GM12864 (cell line): ENCODE results near the gene KSR1.
"Not testable (repeated sequence)": the region's sequence is repeated elsewhere in the genome, so short reads cannot be mapped to it uniquely, and the experiment has no call there.

Experiments used
- DNase-seq: peaks from one replicate; pipeline ENCODE4 v3.0.0-alpha.2; 2011; ENCODE audit warnings: low read depth
- H3K4me3 ChIP-seq: 2 replicates; pipeline ENCODE4 v1.5.1; 2011; ENCODE audit warnings: mild to moderate bottlenecking, low read depth, low read length, control low read depth
- TF ChIP-seq, protein P1 (sequence below): IDR thresholded peaks from 2 replicates; pipeline ENCODE4 v1.5.1; 2011; ENCODE audit warnings: low read depth, mild to moderate bottlenecking, moderate library complexity, low read length, control low read depth, inconsistent platforms; ENCODE audit errors: missing control alignments

The KSR1 gene

DNA sequence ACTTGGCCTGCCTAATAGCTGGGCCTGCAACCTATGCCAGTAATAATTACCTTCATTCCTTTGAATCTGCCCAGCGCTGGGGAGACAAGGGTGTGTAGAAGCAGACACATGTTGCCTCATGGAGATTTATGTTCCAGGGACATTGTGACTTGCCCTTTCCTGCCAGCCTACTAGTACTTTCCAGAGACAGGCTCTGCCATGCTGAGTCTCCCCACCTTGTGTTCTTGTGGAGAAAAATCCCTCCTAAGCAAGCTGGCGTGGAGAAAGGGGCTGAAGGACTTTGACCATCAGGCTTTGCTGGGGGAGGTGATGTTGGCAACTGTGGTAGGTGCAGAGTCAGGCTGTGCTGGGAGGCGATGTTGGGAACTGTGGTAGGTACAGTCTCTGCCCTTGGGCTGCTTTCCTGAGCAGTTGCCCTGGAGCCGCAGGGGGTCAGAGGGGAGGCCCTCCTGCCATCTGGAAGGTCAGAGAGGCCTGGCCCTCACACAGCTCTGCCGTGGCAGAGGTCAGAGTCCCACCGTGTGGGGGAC is 4.0 kb downstream of the KSR1 start:
- no peak for DNase-seq
- H3K4me3 ChIP-seq = no peak overlapping the region
- TF ChIP-seq, protein P1, sequence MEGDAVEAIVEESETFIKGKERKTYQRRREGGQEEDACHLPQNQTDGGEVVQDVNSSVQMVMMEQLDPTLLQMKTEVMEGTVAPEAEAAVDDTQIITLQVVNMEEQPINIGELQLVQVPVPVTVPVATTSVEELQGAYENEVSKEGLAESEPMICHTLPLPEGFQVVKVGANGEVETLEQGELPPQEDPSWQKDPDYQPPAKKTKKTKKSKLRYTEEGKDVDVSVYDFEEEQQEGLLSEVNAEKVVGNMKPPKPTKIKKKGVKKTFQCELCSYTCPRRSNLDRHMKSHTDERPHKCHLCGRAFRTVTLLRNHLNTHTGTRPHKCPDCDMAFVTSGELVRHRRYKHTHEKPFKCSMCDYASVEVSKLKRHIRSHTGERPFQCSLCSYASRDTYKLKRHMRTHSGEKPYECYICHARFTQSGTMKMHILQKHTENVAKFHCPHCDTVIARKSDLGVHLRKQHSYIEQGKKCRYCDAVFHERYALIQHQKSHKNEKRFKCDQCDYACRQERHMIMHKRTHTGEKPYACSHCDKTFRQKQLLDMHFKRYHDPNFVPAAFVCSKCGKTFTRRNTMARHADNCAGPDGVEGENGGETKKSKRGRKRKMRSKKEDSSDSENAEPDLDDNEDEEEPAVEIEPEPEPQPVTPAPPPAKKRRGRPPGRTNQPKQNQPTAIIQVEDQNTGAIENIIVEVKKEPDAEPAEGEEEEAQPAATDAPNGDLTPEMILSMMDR = no peak

DNA sequence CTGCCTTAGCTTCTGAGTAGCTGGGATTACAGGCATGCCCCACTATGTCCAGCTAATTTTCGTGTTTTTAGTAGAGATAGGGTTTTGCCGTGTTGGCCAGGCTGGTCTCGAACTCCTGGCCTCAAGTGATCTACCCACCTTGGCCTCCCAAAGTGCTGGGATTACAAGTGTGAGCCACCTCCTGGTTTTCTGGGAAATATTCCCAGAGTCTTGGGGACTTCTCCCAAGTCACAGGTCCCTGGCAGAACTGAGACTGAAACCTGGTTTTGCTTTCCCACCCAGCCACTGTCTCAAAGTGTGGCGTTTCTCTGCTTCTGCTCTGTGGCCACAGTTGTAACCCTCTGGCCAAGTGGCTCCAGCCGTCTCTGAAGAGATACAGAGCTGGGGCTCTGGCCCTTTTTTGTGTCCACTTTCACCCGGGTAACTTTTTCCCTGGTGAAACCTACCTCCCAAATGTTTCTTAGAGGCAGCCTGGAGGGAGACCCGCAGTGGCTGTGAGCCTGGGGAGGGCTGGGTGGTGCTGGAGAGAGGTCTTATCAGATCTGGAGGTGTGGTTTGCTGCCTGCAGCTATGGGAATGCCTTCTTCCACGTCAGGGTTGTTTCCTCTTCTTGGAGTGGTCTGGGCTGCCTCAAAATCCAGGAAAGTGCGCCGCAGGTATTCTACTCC is 5.1 kb downstream of the KSR1 start:
- no peak for DNase-seq
- no peak overlapping the region for H3K4me3 ChIP-seq
- TF ChIP-seq, protein P1 = no peak

DNA sequence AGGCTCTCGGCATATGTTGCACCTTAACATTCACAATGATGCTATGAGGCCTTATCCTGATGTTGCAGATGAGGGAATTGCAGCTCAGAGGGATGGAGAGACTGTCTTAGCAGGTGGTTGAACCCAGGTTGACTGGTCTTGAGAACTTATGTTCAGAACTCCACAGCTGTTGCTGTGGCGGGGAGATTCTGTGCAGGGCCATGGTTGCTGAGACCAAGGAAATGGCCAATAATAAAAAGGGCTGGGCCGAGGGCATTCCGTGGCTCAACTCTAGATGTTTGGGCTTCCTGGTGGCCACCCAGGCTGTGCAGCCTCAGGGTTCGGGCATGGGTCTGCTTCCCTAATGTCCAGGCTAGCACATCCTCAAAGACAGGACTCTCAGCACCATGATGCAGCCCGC is 5.9 kb downstream of the KSR1 start:
- no peak for DNase-seq
- TF ChIP-seq, protein P1 = no peak
- H3K4me3 ChIP-seq = no peak overlapping the region

DNA sequence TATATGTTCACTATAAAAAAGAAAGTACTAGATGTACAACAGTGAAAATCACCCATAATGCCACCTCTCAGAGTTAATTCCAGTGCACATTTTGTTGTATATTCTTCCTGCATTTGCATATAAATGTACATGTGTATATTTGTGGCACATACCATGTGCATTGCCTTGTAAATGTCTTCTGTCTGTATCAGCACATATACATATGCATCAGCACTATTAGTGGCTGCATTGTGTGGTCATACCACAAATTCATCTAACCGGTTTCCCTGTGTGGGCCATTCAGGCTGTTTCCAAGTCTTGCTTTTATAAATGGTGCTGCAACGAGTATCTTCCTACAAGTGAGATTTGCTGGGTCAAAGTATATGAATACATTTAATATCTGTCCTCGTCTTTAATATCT is 6.5 kb downstream of the KSR1 start:
- DNase-seq = no peak
- H3K4me3 ChIP-seq = no peak overlapping the region
- TF ChIP-seq, protein P1 = no peak

DNA sequence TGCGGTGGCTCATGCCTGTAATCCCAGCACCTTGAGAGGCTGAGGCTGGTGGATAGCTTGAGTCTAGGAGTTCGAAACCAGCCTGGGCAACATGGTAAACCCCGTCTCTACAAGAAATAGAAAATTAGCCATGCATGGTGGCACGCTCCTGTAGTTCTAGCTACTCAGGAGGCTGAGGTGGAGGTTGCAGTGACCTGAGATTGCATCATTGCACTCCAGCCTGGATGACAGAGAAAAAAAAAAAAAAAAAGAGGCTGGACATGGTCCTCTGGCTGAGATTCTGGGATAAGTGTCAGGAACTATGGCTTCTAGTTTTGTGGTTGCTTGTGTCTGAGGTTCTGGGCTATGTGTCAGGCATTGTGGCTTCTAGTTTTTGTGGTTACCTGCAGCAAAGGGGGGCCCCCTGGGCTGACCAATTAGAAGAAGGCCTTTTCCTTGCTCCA is 7.0 kb downstream of the KSR1 start:
- TF ChIP-seq, protein P1 = no peak
- no peak for DNase-seq
- no peak overlapping the region for H3K4me3 ChIP-seq

DNA sequence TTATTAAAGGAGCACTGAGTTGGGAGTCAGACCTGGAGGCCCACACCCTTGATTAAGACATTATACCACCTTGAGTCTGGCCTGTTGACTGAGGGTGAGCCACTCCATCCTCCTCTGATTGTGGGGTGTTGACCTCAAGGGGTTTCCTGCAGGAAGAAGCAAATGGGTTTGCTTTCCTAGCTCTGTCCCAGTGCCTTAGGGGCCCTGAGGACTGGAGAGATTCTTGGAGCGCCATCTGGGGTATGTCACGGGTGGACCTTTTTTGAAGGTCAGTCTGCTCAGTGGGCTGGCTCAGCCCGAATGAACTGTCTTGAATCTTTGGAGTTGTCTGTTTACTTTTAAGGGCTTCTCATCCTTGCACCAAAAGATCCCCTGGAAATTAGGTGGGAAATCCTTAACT is 7.8 kb downstream of the KSR1 start:
- not testable (repeated sequence) for DNase-seq, H3K4me3 ChIP-seq

DNA sequence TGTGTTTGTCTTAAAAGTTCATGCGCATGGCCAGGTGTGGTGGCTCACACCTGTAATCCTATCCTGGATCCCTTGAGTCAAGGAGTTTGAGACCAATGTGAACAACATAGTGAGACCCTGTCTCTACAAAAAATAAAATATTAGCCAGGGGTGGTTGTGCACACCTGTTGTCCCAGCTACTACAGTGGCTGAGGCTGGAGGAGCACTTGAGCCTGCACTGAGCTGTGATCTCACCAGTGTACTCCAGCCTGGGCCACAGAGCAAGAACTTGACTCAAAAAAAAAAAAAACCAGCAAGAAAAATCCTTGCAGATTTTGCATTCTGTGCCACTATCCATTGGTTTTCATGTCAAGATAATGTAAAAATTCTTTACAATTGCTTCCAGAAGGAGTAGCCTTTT is 8.2 kb downstream of the KSR1 start:
- TF ChIP-seq, protein P1 = no peak
- no peak for DNase-seq
- H3K4me3 ChIP-seq = no peak overlapping the region

DNA sequence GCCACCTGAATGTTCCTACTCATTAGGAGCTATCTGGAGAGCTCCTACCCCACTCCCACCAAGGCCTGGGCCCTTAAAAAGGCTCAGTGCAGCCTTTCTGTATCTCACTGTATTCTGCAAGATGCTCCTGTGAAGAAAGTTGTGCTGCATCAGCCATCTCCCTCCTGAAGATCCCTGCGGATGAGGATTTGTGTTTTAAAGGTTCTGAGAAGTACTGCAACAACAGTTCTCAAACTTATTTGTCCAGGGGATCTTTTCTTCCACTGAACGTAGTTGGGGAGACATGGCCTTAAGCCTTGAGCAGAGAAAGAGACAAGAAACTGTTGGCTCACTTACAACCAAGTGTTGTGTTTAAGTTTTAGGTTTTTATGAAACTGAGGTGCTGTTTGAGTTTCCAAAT is 9.6 kb downstream of the KSR1 start:
- not testable (repeated sequence) for H3K4me3 ChIP-seq, DNase-seq
